ENCODE measurements around the gene LGALS3BP. TPM values are rescaled to one million over a fixed set of nuclear protein-coding genes. Genes with fewer than 3 reads are reported as not detected.
"Not testable (repeated sequence)": the region's sequence is repeated elsewhere in the genome, so short reads cannot be mapped to it uniquely, and the experiment has no call there.

LGALS3BP gene
- total RNA-seq, 1 donor from 2014 or later, result 499 TPM

GRCh38 chr17:78971756-78972506 lies 7.8 kb downstream of the LGALS3BP start:
- no peak for ATAC-seq (ENCODE audit: poor library complexity)
- intact Hi-C loops (cut with DNase I), result loop anchor here (1.0 kb wide), 1 partner anchor 107 kb away; no protein-coding TSS in a partner anchor
- no peak for DNase-seq

- intact Hi-C loops (cut with DNase I), result loop anchor here (1.0 kb wide), 1 partner anchor 106 kb away; no protein-coding TSS in a partner anchor
- DNase-seq (peak; percentile 90), ATAC-seq (ENCODE audit: poor library complexity) (peak; percentile 57)
Measured at GRCh38 chr17:78970834-78971755, 8.6 kb downstream of the LGALS3BP start.

- ATAC-seq (ENCODE audit: poor library complexity) (no peak), DNase-seq (no peak)
- intact Hi-C loops (cut with DNase I), result no loop called here
Measured at GRCh38 chr17:78969865-78970264, 9.9 kb downstream of the LGALS3BP start.

- DNase-seq (no peak), ATAC-seq (ENCODE audit: poor library complexity) (no peak)
- intact Hi-C loops (cut with DNase I), result no loop called here
Measured at GRCh38 chr17:78967782-78968362, 11.9 kb downstream of the LGALS3BP start.

GRCh38 chr17:78966910-78967600 lies 12.7 kb downstream of the LGALS3BP start:
- intact Hi-C loops (cut with DNase I), result no loop called here
- no peak for DNase-seq

GRCh38 chr17:78966123-78966813 lies 13.5 kb downstream of the LGALS3BP start:
- DNase-seq (no peak), ATAC-seq (ENCODE audit: poor library complexity) (no peak)
- intact Hi-C loops (cut with DNase I), result no loop called here

More at GRCh38 chr17:78966910-78967600, 12.7 kb downstream of the LGALS3BP start:
- no peak for ATAC-seq (ENCODE audit: poor library complexity)

- no peak for DNase-seq
- no peak for ATAC-seq (ENCODE audit: poor library complexity)
- intact Hi-C loops (cut with DNase I), result no loop called here
Measured at GRCh38 chr17:78965491-78965924, 14.2 kb downstream of the LGALS3BP start.

- no peak for DNase-seq
- ATAC-seq (ENCODE audit: poor library complexity), result no peak
- intact Hi-C loops (cut with DNase I), result no loop called here
Measured at GRCh38 chr17:78963378-78963777, 16.3 kb downstream of the LGALS3BP start.

- intact Hi-C loops (cut with DNase I); DNase-seq; ATAC-seq (ENCODE audit: poor library complexity): not testable (repeated sequence)
Measured at GRCh38 chr17:78962984-78963348, 16.8 kb downstream of the LGALS3BP start.

GRCh38 chr17:78962345-78962983 lies 17.3 kb downstream of the LGALS3BP start:
- no peak for ATAC-seq (ENCODE audit: poor library complexity)
- intact Hi-C loops (cut with DNase I), result no loop called here
- DNase-seq, result no peak

GRCh38 chr17:78961571-78961970 lies 18.2 kb downstream of the LGALS3BP start:
- DNase-seq (no peak), ATAC-seq (ENCODE audit: poor library complexity) (no peak)
- intact Hi-C loops (cut with DNase I), result no loop called here

- intact Hi-C loops (cut with DNase I), result no loop called here
- peak; percentile 90 for ATAC-seq (ENCODE audit: poor library complexity)
- DNase-seq, result peak; percentile 77
Measured at GRCh38 chr17:78960928-78961327, 18.8 kb downstream of the LGALS3BP start.

GRCh38 chr17:78959803-78960202 lies 19.9 kb downstream of the LGALS3BP start:
- ATAC-seq (ENCODE audit: poor library complexity), result no peak
- no peak for DNase-seq
- intact Hi-C loops (cut with DNase I), result no loop called here

GRCh38 chr17:78958641-78959127 lies 21.0 kb downstream of the LGALS3BP start:
- intact Hi-C loops (cut with DNase I), result no loop called here
- DNase-seq (no peak), ATAC-seq (ENCODE audit: poor library complexity) (no peak)

- intact Hi-C loops (cut with DNase I), result no loop called here
- DNase-seq (no peak), ATAC-seq (ENCODE audit: poor library complexity) (no peak)
Measured at GRCh38 chr17:78957128-78957527, 22.6 kb downstream of the LGALS3BP start.

GRCh38 chr17:78956254-78956653 lies 23.5 kb downstream of the LGALS3BP start:
- intact Hi-C loops (cut with DNase I), result no loop called here
- ATAC-seq (ENCODE audit: poor library complexity), result no peak
- no peak for DNase-seq

GRCh38 chr17:78954684-78955083 lies 25.0 kb downstream of the LGALS3BP start:
- intact Hi-C loops (cut with DNase I), result no loop called here
- ATAC-seq (ENCODE audit: poor library complexity) (no peak), DNase-seq (no peak)
